Measurements from ENCODE around the gene ANAPC15.

ANAPC15 gene

DNA sequence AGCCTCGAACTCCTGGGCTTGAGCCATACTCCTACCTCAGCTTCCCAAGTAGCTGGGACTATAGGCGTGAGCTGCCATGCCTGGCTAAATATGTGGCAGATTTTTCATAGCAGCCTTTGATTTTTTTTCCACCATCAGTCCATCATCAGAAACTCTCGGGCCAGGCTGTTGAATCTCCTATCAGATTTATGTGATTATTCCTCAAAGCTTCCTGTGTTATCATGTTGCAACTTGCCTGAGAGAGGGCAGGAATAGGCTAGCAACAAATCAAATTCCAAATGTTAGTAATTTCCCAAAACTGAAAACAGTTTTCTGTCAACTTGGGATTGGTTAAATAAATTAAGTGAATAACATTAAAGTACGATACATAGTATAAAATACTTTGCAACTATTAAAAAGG lies 28.4 kb downstream of the ANAPC15 start:
- no peak for DNase-seq

DNA sequence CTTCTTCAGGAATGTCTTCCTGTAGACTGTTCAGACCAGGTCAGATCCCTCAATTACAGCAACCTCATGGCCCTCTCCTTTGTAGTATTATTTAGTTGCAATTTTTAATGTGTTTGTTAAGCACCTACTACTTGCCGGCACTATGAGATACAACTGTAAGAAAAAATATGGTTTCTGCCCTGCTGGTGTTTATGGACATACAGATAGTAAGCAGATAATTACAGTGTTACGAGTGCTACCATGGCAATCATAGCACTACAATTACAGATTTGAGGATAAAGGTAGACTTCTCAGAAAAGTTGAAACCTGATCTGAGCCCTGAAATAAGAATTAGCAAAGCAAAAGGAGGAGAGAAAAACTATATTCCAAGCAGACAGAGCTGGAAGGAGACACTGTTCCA lies 29.1 kb downstream of the ANAPC15 start:
- no peak for DNase-seq

DNA sequence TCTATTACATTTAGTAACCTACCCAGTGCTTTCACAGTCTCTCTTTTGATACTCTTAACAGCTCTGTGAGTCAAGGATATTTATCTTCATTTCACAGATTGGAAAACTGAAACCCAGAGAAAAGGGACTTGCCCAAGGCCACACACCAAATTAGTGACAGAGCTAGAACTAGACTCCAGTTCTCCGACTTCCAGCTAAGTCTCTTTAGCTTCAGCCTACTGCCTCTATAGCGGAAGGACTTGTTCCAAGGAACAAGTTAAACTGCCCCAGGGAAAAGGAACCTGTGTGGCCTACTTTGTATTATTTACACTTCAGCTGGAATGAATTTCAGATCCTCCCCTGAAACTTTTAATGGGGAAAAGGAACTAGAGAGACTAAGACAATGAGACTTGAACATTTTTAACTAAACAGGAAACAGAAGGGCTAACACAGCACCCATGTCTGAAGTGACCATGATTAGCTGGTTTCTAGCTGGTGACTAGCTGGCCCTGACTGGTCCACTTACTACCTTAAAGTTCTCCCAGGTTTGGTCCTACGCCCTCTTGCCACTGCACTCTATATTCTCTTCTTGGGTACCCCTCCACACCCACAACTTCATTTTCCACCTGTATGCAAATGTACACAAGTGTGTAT lies 30.6 kb downstream of the ANAPC15 start:
- no peak for DNase-seq

DNA sequence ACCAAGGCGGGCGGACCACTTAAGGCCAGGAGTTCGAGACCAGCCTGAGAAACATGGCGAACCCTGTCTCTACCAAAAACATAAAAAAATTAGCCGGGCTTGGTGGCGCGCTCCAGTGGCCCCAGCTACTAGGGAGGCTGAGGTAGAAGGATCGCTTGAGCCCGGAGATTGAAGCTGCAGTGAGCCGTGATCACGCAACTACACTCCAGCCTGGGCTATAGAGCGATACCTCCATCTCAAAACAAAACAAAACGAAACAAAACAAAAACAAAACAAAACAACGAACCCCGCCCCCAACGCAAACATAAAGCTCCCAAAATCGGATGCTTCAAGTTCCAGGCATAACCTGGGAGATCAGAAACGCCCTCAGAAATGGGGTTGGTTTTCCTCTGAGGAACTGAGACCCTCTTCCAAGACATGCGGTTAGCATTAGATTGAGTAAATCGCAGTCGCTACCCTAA lies 31.3 kb downstream of the ANAPC15 start:
- DNase-seq: no peak

DNA sequence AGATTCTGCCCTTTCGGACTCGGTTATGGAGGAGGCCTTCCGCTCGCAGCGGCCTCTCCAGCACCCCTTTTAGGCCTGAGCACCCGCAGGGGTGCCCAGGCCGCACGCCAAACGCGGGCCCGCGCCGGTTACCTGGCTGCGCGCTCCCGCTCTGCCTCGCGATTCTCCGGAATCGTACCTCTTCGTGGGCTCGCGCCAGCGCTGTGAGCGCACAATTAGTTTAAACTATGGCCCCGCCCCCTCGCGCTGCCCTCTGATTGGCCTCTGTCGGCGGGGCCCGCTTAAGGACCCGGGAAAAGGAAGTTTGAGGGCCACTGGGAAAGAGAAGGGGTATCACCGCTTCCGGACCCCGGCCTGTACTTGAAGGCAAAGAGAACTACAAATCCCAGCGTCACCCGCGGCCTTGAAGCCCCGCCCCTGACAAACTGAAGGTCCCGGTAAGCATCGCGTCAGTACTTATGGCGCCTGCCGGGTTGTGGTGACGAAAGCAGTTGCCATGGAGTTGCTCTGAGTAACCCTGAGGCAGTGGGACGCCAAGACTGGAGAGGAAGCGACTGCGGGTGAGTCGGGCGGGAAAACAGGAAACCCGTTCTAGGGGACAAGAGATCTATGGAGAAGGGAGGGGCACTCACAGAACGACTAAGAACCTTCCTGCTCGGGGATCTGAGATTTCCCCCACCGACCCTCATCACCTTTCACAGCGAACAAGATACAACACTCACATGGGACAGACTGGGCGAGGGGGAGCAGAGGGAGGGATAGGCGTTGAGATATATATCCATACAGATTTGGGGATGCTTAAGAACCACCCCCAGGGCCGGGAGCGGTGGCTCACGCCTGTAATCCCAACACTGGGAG lies 31.9 kb downstream of the ANAPC15 start, which contains the start of the genes LRRC51 and NUMA1:
Gene LRRC51 (plus strand): TSS at position 525 of the 858 bp plus-strand sequence. CDS start 8,234 bp downstream, outside the sequence.
Gene NUMA1 (minus strand): TSS at position 217 of the 858 bp plus-strand sequence. CDS start 44,599 bp downstream, outside the sequence.
- DNase-seq: peak; percentile 99

DNA sequence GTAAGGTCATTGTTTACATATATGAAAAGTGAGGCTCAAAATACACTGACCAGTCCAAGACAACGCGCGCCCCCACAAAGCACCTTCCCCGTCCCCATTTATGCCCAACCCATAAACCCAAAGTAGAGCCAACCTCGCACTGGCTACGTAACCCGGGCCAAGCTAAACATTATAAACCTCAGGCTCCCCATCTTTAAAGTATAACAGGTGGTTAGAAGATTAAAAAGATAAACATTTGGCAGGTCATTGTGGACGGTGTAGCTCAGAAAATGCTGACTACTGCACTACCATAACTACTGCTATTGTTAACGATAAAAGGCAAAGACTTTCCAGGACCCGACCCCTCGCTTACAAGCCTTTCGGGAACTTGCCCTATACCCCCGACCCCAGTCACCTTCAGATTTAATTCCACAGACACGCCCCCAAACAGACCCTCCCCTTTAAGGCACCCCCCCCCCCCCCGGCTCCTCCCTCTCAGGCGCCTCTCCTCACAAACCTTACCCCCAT lies 32.6 kb downstream of the ANAPC15 start:
- DNase-seq: no peak

DNA sequence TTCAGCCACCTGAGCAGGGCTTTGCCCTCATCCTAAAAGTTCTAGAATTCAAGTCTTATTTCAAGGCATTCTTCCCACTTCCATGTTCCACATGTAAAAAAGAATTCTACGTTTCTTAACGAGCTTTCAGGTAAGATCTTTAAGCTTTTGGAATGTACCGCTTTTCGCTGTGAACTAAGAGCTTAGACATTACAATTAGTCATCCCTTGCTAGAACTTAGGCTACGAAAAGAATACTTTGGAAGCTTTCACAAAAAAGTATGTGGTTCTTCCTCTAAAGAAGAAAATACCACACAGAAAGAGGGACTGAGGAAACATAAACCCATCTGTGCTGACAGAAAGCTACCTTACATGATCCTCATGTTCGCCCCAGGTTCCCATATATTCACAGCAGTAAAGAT lies 34.0 kb downstream of the ANAPC15 start:
- DNase-seq: no peak

DNA sequence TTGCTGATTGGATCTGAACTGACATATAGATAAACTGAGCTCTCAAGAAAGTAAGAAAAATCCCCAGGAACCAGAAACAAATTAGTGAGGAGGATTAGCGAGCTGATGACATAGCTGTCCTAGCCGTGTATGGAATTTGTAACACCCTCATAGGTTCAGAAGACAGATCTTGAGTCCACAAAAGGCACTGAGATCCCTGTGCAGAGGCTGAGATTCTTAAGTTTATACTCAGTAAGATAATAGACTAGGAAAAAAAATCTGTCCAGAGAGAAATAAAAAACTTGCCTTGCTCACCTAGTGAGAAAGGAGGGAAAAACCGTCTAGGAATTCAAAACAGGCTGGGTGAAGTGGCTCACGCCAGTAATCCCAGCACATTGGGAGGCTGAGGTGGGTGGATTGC lies 36.7 kb downstream of the ANAPC15 start:
- DNase-seq: no peak

DNA sequence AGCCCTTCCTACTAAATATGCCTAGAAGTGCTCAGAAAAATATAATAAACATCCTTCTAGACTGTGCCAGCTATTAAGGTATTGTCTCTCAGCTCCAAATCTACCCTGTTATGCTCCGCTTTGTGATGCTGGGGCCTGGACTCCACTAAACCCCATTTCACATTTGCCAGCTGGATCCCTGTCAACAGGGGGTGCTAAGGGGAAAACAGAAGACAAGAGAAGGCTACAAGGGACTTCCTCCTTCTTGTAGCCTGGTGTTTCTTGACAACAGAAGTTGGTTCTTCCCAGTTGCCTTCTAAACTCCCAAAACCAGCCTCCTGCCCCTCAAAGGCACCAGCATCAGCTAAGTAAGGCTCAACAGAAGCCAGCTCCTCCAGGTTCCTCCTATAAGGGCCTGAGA lies 37.4 kb downstream of the ANAPC15 start:
- no peak for DNase-seq

DNA sequence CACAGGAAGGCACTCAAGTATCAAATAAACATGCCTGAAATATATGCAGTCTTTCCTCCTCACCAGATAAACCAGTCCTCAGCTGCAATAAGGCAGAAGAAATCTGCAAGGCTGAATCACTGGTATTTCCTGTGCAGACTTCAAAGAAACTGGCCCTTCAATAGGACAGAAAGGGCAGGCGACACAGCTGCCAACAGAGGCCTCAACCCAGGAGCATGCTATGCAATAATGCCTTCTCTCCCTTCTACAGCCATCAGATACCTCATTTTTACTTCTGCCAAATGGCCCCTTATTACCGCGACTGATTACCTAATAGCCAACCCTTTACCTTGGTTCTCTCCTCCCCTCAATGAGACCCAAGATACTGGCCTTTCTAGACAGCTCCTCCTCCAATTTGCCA lies 40.1 kb downstream of the ANAPC15 start:
- no peak for DNase-seq

DNA sequence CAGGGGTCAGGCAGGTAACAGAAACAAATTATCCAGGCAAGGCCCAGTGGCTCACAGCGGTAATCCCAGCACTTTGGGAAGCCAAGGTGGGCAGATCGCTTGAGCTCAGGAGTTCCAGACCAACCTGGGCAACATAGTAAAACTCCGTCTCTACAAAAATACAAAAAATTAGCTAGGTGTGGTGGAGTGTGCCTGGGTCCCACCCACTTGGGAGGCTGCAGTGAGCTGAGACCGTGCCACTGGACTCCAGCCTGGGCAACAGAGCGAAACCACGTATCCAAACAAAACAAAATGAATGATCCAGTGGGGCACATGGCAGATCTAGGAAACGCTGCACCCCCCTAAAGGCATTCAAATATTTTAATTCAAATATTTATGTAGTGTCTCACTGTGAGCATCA lies 42.0 kb downstream of the ANAPC15 start:
- DNase-seq: no peak

DNA sequence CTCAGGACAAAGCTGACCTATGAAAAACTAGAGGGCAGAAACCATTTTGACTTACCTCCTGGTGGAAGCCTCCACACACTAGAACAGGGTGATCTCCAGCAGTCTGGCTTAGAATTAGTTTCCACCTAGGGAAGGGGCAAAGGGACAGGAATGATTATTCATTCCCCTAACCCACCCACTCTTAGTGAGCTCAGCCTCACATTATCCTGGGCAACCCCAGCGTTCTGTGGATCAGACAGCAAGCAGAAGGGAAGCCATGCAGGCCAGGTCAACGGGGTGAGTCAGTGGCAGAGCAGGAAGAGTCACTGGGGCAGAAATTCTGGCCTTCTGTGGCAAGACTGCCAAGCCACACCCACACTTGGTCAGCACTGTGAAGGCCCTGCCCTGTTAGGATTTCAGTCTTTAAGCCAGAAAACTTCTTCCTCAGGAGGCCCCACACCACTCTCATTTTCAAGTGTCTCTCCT lies 42.7 kb downstream of the ANAPC15 start:
- DNase-seq: no peak

DNA sequence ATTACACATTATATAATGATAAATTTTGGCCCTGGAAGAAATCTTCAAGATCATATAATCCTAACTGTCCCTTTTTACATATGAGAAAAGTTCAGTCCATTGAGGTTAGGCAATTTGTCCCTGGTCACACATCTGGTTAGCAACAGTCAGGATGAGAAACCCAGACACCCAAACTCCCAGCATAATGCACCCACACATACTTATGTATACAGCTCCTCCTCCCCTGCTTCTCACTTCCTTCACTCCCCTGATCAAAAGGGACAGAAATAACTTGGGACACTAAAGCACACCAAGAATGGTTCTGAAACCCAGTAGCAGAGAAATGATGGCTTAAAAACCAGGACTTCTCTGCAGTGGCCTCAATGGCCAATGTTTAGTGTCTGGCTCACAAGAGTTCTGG lies 43.3 kb downstream of the ANAPC15 start:
- DNase-seq: no peak

DNA sequence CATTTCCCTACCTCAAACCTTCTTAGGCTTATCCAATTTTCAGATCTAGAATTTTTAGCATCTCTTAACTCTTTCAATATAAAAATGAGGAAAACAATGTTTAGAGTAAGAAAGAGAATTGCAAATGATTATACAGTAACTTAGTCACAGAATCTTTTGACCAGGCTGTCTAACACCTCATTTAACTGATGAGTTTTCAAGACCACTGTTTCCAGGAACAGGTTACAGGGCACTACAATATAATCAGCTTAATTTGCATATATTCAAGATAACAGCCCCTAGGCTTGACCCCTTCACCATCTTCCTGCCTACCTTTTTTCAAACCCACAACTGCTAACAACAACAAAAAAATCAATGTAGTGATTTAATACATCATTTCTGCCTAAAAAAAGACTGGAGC lies 44.8 kb downstream of the ANAPC15 start:
- DNase-seq: no peak

DNA sequence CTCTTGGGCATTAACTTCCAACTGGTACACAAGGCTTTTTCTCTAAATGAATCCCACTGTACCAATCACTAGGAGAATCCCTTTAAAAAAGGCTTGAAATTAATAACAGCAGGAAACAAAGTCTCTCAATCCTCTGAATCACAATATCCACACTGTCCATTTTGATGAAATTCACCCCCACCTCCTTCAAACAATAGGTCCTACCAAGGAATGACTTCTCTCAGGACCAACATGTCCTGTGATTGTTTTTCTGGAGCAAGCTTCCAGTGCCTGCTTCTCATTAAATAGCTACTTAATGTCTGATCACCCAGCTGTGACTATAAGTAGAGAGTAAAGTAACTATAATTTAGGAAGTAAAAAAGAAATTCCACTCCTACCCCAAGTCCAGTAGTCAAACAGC lies 45.2 kb downstream of the ANAPC15 start:
- no peak for DNase-seq

DNA sequence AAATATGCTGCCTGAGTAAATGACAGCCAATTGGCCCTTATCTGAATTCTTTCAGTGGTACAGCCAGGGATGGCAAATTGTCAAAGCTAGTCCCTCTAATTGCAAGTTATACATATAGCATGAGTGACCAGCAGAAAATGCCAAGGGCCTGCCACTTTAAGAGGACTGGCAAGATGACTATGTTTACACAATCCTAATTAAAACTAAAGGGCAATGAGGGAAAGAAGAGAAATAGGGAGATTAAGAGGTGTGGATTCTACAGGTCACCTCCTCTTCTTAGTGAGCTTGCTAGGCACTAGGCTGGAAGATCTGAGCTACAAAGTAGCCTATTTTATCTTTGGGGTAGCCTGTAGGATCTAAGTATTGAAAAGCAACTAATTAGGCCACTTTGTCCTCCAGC lies 45.6 kb downstream of the ANAPC15 start:
- DNase-seq: no peak

DNA sequence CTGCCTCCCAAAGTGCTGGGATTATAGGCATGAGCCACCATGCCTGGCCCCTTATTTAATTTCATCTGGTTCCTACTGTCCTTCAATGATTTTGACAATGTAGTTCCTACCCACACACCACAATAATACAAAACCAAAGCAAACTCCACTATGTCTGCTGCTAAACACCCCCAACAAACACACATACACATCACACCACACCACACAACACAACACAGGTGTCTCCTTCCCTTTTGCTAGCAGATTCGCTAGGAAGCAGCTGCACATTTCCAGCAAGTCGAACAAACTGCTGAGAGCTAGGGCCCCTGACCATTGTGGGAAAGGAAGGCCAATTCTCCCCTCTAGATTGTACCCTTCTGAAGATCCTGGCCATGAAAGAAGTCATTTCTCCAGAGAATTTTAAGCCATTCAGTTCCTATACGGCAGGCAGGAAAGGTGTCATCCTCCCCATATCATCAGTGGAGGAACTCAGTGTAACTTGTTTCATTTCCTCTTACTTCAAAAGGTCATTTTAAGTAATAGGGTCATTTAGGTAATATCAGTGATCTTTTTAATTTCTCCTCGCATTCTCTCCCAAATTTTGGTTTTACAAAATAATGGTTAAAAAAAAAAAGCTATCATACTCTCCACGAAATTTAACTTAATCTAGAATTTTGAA lies 50.6 kb downstream of the ANAPC15 start:
- DNase-seq: no peak

Measured in SIG-M5 (cell line).